Measurements from ENCODE around the gene ASS1. TPM values are rescaled to one million over a fixed set of nuclear protein-coding genes. Genes with fewer than 3 reads are reported as not detected.

Gene ASS1
- total RNA-seq, 1 donor from 2014 or later = 71.3 TPM

- Histone ChIP-seq H3K36me3 (no peaks in the 10 kb centered on the region), H3K4me3 (peak overlapping the region; percentile 81), H3K27me3 (ENCODE audit: low read depth) (no peaks in the 10 kb centered on the region), H3K9me3 (replicated peaks) (peaks cover 20% of the 10 kb centered on the region), H3K4me1 (peaks cover 66% of the 10 kb centered on the region), H3K27ac (replicated peaks) (peak overlapping the region; percentile 89)
- DNase-seq = peak; percentile 66
- TF ChIP-seq, protein P1, sequence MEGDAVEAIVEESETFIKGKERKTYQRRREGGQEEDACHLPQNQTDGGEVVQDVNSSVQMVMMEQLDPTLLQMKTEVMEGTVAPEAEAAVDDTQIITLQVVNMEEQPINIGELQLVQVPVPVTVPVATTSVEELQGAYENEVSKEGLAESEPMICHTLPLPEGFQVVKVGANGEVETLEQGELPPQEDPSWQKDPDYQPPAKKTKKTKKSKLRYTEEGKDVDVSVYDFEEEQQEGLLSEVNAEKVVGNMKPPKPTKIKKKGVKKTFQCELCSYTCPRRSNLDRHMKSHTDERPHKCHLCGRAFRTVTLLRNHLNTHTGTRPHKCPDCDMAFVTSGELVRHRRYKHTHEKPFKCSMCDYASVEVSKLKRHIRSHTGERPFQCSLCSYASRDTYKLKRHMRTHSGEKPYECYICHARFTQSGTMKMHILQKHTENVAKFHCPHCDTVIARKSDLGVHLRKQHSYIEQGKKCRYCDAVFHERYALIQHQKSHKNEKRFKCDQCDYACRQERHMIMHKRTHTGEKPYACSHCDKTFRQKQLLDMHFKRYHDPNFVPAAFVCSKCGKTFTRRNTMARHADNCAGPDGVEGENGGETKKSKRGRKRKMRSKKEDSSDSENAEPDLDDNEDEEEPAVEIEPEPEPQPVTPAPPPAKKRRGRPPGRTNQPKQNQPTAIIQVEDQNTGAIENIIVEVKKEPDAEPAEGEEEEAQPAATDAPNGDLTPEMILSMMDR (IDR thresholded peaks at IDR 0.05; ENCODE audit: borderline replicate concordance) = peak; percentile 34
- intact Hi-C loops (cut with micrococcal nuclease) = no loop called here
These were observed 665 bp downstream of the ASS1 start for GRCh38 chr9:130445268-130445983.

- no peaks in the 10 kb centered on the region for H3K27me3 ChIP-seq (ENCODE audit: low read depth)
- H3K36me3 ChIP-seq = no peaks in the 10 kb centered on the region
- peaks cover 75% of the 10 kb centered on the region for H3K4me1 ChIP-seq
- intact Hi-C loops (cut with micrococcal nuclease) = no loop called here
- peak; percentile 89 for DNase-seq
- TF ChIP-seq, protein P1 (IDR thresholded peaks at IDR 0.05; ENCODE audit: borderline replicate concordance) = no peak
- H3K4me3 ChIP-seq = peak overlapping the region; percentile 81
- H3K9me3 ChIP-seq (replicated peaks) = peaks cover 11% of the 10 kb centered on the region
- peak overlapping the region; percentile 89 for H3K27ac ChIP-seq (replicated peaks)
These were observed 1.5 kb downstream of the ASS1 start for GRCh38 chr9:130446101-130446861.

DNA sequence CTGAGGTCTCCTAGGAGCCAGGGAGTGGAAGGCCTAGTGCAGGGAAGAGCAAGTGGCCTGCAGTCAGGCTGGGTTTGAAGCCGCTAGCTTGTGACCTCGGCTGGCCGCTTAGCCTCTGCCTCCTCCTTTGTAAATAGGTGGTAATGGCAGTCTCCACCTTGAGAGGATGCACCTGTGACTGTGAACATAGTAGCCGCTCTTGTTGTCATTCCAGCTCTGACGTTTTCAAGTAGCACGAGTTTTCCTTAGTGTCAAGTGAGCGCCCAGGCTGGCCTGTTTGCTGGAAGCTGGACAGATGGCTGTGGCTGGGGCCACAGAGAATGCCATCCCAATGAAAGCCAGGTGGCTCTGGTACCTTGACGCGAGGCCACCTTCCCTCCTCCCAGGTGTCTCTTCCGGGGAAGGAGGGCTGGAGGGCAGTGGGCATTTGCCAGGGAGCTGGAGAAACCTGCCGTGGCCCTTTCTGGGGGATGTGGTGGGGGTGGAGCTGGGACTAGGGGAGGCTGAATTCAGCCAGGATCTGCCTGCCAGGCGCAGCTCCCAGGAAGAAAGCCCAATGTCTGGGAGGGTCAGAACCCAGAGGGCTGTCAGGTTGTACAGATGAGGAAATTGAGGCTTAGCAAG lies 2.5 kb downstream of the ASS1 start:
- intact Hi-C loops (cut with micrococcal nuclease) = no loop called here
- Histone ChIP-seq H3K4me1 (peaks cover 85% of the 10 kb centered on the region), H3K4me3 (peak overlapping the region; percentile 81), H3K36me3 (no peaks in the 10 kb centered on the region), H3K27ac (replicated peaks) (peak overlapping the region; percentile 89), H3K9me3 (replicated peaks) (peaks cover under 1% of the 10 kb centered on the region), H3K27me3 (ENCODE audit: low read depth) (no peaks in the 10 kb centered on the region)
- TF ChIP-seq, protein P1 (IDR thresholded peaks at IDR 0.05; ENCODE audit: borderline replicate concordance) = no peak
- DNase-seq = no peak

DNA sequence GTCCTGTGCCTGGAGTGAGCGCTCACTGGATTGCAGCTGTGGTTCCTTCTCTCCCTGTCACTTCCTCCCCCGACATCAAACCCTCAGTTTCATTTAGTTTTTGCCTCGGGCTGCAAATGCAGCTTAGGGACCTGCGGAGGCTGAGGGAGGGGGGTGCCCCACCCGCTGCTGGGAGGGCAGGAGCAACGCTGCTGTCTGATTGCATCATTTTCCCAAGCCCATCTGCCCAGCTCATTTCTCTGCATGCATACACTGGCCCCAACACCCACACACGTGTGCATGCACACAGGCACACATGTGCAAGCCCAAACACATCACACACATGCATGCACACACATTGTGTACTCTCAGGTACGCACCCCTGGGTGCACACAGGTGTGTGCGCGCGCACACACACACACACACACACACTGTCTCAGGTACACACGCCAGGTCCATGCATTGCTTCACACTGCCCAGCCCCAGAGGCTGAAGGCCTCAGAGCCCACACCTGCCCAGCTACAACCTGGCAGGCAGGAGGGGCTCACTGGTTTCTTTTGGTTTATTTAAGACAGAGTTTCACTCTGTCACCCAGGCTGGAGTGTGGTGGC lies 3.4 kb downstream of the ASS1 start:
- intact Hi-C loops (cut with micrococcal nuclease) = no loop called here
- H3K4me3 ChIP-seq = no peak overlapping the region
- TF ChIP-seq, protein P1 (IDR thresholded peaks at IDR 0.05; ENCODE audit: borderline replicate concordance) = no peak
- no peaks in the 10 kb centered on the region for H3K36me3 ChIP-seq
- no peaks in the 10 kb centered on the region for H3K9me3 ChIP-seq (replicated peaks)
- no peak for DNase-seq
- no peak overlapping the region for H3K27ac ChIP-seq (replicated peaks)
- H3K4me1 ChIP-seq = peaks cover 93% of the 10 kb centered on the region
- no peaks in the 10 kb centered on the region for H3K27me3 ChIP-seq (ENCODE audit: low read depth)
